Measurements from ENCODE around the gene FOXK2.

FOXK2 gene

GRCh38 chr17:82647593-82648164 is 128.1 kb downstream of the FOXK2 start:
- DNase-seq, result peak; percentile 52 to 64

- peak; percentile 91 to 92 for DNase-seq
Measured at GRCh38 chr17:82648165-82648668, 128.7 kb downstream of the FOXK2 start, which contains the start of gene WDR45B. WDR45B (minus strand) TSS chr17:82648444; CDS start chr17:82648340, 104 bp downstream.

DNA sequence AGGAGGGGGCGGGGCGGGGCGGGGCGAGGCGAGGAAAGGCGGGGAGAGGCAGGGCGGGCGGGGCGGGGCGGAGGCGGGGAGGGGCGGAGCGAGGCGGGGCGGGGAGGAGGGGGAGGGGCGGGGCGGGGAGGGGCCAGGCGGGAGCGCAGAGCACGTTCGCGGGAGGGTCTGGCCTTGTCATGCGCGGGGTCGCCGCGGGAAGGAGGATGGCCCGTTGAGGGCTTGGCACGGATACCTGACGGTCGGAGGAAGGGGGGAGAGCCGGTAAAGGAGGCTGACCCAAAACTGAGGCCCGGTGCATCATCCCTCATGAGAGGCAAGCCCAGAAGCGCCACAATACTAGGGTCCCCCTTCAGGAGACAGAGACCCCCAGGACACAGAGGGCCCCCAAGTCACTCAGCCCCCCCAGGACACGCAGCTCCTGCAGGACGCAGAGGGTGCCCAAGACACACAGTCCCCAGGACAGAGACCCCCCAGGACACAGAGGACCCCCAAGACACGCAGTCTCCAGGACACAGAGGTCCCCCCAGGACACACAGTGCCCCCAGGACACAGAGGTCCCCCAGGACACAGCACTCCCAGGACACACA is 129.3 kb downstream of the FOXK2 start:
- DNase-seq, result no peak

GRCh38 chr17:82649501-82650261 is 130.1 kb downstream of the FOXK2 start:
- DNase-seq, result no peak

DNA sequence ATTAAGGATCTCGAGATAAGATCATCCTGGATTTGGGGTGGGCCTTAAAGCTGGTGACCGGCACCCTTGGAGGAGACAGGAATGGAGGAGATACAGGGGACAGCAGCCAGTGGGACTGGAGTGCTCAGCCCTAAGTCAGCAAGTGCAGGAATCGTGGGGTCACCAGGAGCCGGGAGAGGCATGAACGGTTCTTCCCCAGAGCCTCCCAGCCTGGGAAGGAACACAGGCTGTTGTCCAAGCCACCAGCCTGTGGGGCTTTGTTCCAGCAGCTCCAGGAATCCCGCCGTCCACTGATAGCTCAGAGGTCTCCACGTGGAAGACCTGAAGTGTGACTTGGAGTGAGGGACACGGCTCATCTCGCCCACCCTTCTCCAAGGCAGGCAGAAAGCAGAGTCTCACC is 131.2 kb downstream of the FOXK2 start:
- DNase-seq, result no peak

DNA sequence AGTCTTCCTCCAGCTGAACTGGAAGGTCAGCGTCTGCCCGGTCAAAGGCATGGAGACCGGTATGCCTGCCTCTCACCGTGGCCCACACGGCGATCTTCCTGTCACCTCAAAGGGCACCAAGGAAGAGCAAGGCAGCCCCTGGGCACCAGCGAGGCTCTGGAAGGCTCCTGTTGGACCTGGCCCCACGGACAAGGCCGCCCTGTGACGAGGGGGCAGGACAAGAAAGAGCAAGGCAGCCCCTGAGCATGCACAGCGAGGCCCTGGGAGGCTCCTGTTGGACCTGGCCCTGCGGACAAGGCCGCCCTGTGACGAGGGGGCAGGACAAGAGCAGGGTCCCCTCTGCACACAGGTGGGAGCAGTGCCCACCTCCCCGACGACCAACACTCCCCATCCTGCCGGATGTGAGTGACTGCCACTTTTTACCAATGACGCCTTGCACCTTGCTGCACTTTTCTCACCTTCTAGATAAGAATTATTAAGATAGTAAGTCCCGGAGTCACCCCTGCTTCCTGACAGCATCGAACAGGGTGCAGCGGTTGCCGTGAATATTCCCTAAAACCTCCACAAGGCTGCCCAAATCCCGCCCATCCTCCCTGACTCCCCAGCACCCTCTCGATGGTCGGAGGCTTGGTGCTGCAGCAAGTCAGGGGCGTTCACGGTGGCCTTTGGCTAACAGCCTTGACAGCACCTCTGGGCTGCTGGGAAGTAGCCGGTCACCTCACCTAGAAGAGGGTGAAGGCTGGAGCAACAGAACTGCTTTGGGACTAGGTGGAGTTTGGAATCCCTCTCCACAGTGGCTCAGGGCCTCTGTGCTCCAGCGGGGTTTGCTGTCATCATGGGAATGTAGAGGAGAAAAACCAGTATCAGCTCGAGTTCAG is 134.4 kb downstream of the FOXK2 start:
- DNase-seq, result no peak

All from activated CD4-positive, alpha-beta T cell treated with anti-CD3 and anti-CD28 coated beads, Interleukin-2, amount 50 U/mL, for 48 hours (primary cell).